Esophagus muscularis mucosa (tissue), 4 donors: Measurements from ENCODE around the gene UFD1. TPM values are rescaled to one million over a fixed set of nuclear protein-coding genes. Genes with fewer than 3 reads are reported as not detected.

Source experiments
- DNase-seq: peaks from one replicate; pipeline ENCODE4 v3.0.0-alpha.2; 2017; ENCODE audit errors: extremely low spot score
- H3K27ac ChIP-seq, 4 donors: fragments of 200-600 bp; sonication (generic); replicated peaks in 1 of 4; 1 replicate in 3 of 4; 2 replicates in 1 of 4; pipeline ENCODE4 v1.5.1; 2016 to 2019; ENCODE audit warnings: mild to moderate bottlenecking in 1 of 4
- H3K27me3 ChIP-seq, 4 donors: fragments of 200-600 bp; sonication (generic); one replicate each; pipeline versions ENCODE4 v1.5.1 to v1.6.0; 2016 to 2019
- H3K36me3 ChIP-seq, 4 donors: fragments of 200-600 bp; sonication (generic); one replicate each; pipeline ENCODE4 v1.5.1; 2016 to 2019
- H3K4me1 ChIP-seq, 4 donors: fragments of 200-600 bp; sonication (generic); one replicate each; pipeline ENCODE4 v1.5.1; 2016 to 2019
- H3K4me3 ChIP-seq, 4 donors: fragments of 200-600 bp; sonication (generic); 1 replicate in 2 of 4; 2 replicates in 2 of 4; pipeline ENCODE4 v1.5.1; 2016 to 2019; ENCODE audit warnings: mild to moderate bottlenecking in 4 of 4, moderate library complexity in 1 of 4
- H3K9me3 ChIP-seq, 4 donors: fragments of 200-600 bp; sonication (generic); 1 replicate in 3 of 4; 2 replicates in 1 of 4; pipeline ENCODE4 v1.5.1; 2016 to 2019
- CTCF ChIP-seq, 3 experiments: fragments of 200-600 bp in 2 of 3; fragments of 450-650 bp in 1 of 3; sonication (generic) in 2 of 3; IDR thresholded peaks; one replicate each; pipeline ENCODE4 v1.5.1; 2017 to 2019; ENCODE audit warnings: antibody characterized with exemption in 3 of 3, mild to moderate bottlenecking in 2 of 3, moderate library complexity in 1 of 3
- EP300 ChIP-seq: sonication (generic); formaldehyde crosslinking; IDR thresholded peaks from one replicate; pipeline ENCODE4 v1.6.1; 2017; ENCODE audit warnings: antibody characterized with exemption
- POLR2A ChIP-seq: fragments of 450-650 bp; IDR thresholded peaks from one replicate; pipeline ENCODE4 v1.6.1; 2017; ENCODE audit warnings: antibody characterized with exemption, moderate library complexity, mild to moderate bottlenecking, low read depth
- POLR2AphosphoS5 ChIP-seq, 2 donors: sonication (generic); formaldehyde crosslinking; IDR thresholded peaks; one replicate each; pipeline ENCODE4 v1.6.1; 2017; ENCODE audit warnings: antibody characterized with exemption in 2 of 2
- WGBS: methylation state at CpG from one replicate; pipeline ENCODE4 v1.1.5; 2018; 5-methylcytosine and 5-hydroxymethylcytosine counted together
- intact Hi-C: fragments of 100-400 bp; cut with DNase I; formaldehyde crosslinking; loops from one replicate; pipeline ENCODE4 v1.15.1; 2023
- total RNA-seq, 4 donors: library from RNA; depleted of rRNA; stranded (reverse); fragments of >200 nt; gene quantifications; one replicate each; pipeline versions ENCODE4 v1.1.0 to v1.2.1, GENCODE V29; 2016

UFD1 gene
- total RNA-seq, 4 donors from 2014 or later: 54.8 to 65.2 (median 57.1) TPM

GRCh38 chr22:19401483-19401882, 77.5 kb downstream of the UFD1 start:
- no peak overlapping the region for H3K4me3 ChIP-seq
- peaks cover 29 to 80% (median 69%) of the 10 kb centered on the region in 4 donors for H3K36me3 ChIP-seq
- peaks cover 0 to 3% (median 0%) of the 10 kb centered on the region in 4 donors for H3K4me1 ChIP-seq
- intact Hi-C loops: no loop called here
- WGBS: 96% methylated on average over 4 of the region's 4 CpGs
- H3K27me3 ChIP-seq: no peaks in the 10 kb centered on the region
- H3K9me3 ChIP-seq: no peaks in the 10 kb centered on the region
- no peak for DNase-seq
- TF ChIP-seq EP300: no peak
- no peak for TF ChIP-seq CTCF (IDR thresholded peaks at IDR 0.05)
- TF ChIP-seq POLR2A: no peak
- TF ChIP-seq POLR2AphosphoS5 (IDR thresholded peaks at IDR 0.05): no peak
- H3K27ac ChIP-seq: no peak overlapping the region

DNA sequence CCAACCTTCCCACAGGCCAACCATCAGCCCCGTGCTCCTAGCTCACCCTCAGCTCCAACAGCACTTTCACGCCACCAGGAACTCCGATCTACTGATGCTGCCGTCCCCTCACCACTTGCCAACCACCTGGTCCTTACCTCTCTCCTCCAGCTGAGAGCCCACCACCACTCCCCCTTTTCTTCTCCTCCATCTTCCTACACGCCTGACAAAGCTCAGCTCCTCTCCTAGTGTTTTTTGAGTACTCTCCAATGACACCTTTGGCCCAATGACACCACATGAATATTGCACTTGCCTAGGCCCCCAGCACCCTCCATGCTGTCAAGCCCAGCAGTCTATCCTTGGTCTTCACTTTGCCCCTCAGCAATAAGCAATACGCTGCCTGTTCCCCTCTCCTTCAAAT, 78.1 kb downstream of the UFD1 start:
- DNase-seq: no peak
- no peak overlapping the region for H3K4me3 ChIP-seq
- H3K27ac ChIP-seq: no peak overlapping the region
- no peaks in the 10 kb centered on the region for H3K4me1 ChIP-seq
- intact Hi-C loops: no loop called here
- H3K27me3 ChIP-seq: no peaks in the 10 kb centered on the region
- WGBS: 91% methylated on average over 6 of the region's 6 CpGs
- TF ChIP-seq POLR2AphosphoS5 (IDR thresholded peaks at IDR 0.05) (no peak), POLR2A (no peak), CTCF (IDR thresholded peaks at IDR 0.05) (no peak), EP300 (no peak)
- H3K9me3 ChIP-seq: no peaks in the 10 kb centered on the region
- peaks cover 32 to 81% (median 69%) of the 10 kb centered on the region in 4 donors for H3K36me3 ChIP-seq

Other genes with a start within 250 kb of the UFD1 start
- gene CLTCL1, start 187.5 kb downstream of the UFD1 start, total RNA-seq: 1 to 10 TPM; 4.8 to 8.9 (median 6.0) TPM
- gene HIRA, start 47.5 kb downstream of the UFD1 start, total RNA-seq: 10 to 100 TPM; 22.0 to 31.6 (median 26.5) TPM
- 10 to 100 TPM; 21.2 to 31.2 (median 27.7) TPM for gene MRPL40, start 46.6 kb downstream of the UFD1 start, total RNA-seq
- gene C22orf39, start 31.5 kb downstream of the UFD1 start, total RNA-seq: 100 to 1,000 TPM in 3 of 4 donors, 10 to 100 TPM in 1; 92.1 to 136 (median 111) TPM
- gene CDC45, start 727 bp upstream of the UFD1 start, total RNA-seq: 1 to 10 TPM in 1 of 4 donors, under 1 TPM in 2, not detected in 1; 0.32 to 1.1 (median 0.42) TPM
- 100 to 1,000 TPM in 3 of 4 donors, 10 to 100 TPM in 1; 39.9 to 209 (median 147) TPM for gene CLDN5, start 45.2 kb upstream of the UFD1 start, total RNA-seq
- gene SEPTIN5, start 235.3 kb upstream of the UFD1 start, total RNA-seq: 10 to 100 TPM in 3 of 4 donors, 1 to 10 TPM in 1; 4.2 to 55.4 (median 20.6) TPM
- 10 to 100 TPM in 1 of 4 donors, 1 to 10 TPM in 3; 1.7 to 16.7 (median 5.7) TPM for gene GP1BB, start 244.3 kb upstream of the UFD1 start, total RNA-seq